ENCODE results near the gene SPO11. TPM values are rescaled to one million over a fixed set of nuclear protein-coding genes. Genes with fewer than 3 reads are reported as not detected.

The SPO11 gene
- total and polyA plus RNA-seq, 9 of the 15 experiments (the other 6 are each of a cell fraction or from before 2014, with no cell fraction given): not detected

GRCh38 chr20:57353351-57353750 is 23.7 kb downstream of the SPO11 start:
- WGBS (ENCODE audit: insufficient coverage, low coverage, missing lambda C conversion rate): 95% methylated on average over 9 of the region's 9 CpGs
- intact Hi-C loops (cut with micrococcal nuclease) (no loop called here), in situ Hi-C loops (cut with MboI) (no loop called here)
- H3K27ac ChIP-seq (ENCODE audit: extremely low read depth, low read depth, low read length): no peak overlapping the region
- no peaks in the 10 kb centered on the region for H3K27me3 ChIP-seq (ENCODE audit: control insufficient read depth in 2 of 2, insufficient read depth in 2 of 2, low read length in 2 of 2)
- FAIRE-seq: no peak
- H3K4me1 ChIP-seq (replicated peaks in 1 of 2; ENCODE audit: control insufficient read depth in 2 of 2, insufficient read depth in 2 of 2, low read length in 2 of 2): peaks cover 7% of the 10 kb centered on the region in 2 experiments
- H3K36me3 ChIP-seq (ENCODE audit: control insufficient read depth, insufficient read depth, low read length): peaks cover 34% of the 10 kb centered on the region
- peaks cover 43% of the 10 kb centered on the region for H3K79me2 ChIP-seq (ENCODE audit: control insufficient read depth, insufficient read depth, low read length)
- DNase-seq (ENCODE audit: extremely low read depth in 1 of 4, low spot score in 3 of 4): no peak
- ChIA-PET CTCF (ENCODE audit: low intra/inter-chr PET ratio) (interaction anchor here (0.6 kb wide), 1 partner anchor 46 kb away, joined by 3 read pairs; no protein-coding TSS in a partner anchor), POLR2A (no interaction called here)
- no peaks in the 10 kb centered on the region for H3K9me1 ChIP-seq (ENCODE audit: control insufficient read depth, insufficient read depth, low read length)
- H2AFZ ChIP-seq (ENCODE audit: low read depth, low read length): no peak overlapping the region
- no peak for ATAC-seq
- no peak overlapping the region for H3K4me3 ChIP-seq
- no peak overlapping the region for H3K4me2 ChIP-seq (ENCODE audit: insufficient read depth, low read length)
- H4K20me1 ChIP-seq (replicated peaks; ENCODE audit: control insufficient read depth, insufficient read depth, low read length): peaks cover 10% of the 10 kb centered on the region
- TF ChIP-seq NFIC (IDR thresholded peaks at IDR 0.05) (no peak), ILK (tag; IDR thresholded peaks at IDR 0.05; ENCODE audit: borderline replicate concordance, low read depth) (no peak), HEY1 (CRISPR knock-in tag; IDR thresholded peaks at IDR 0.05; ENCODE audit: borderline replicate concordance) (no peak), CREB3L1 (IDR thresholded peaks at IDR 0.05; ENCODE audit: borderline replicate concordance, low read depth) (no peak), ZNF263 (CRISPR knock-in tag; IDR thresholded peaks at IDR 0.05; ENCODE audit: borderline replicate concordance) (no peak), FOXJ2 (tag; IDR thresholded peaks at IDR 0.05) (no peak), FOS (IDR thresholded peaks at IDR 0.05; ENCODE audit: extremely low read depth, insufficient read length) (no peak), POU5F1 (IDR thresholded peaks at IDR 0.05; ENCODE audit: borderline replicate concordance, low read depth, low read length, partially characterized antibody) (no peak)
- no TSS peak for BruUV-seq (replicated peaks)
- H3K9me3 ChIP-seq (replicated peaks; ENCODE audit: control insufficient read depth, insufficient read depth, low read depth, low read length): no peaks in the 10 kb centered on the region
- H3K9ac ChIP-seq (ENCODE audit: insufficient read depth in 1 of 2, low read depth in 2 of 2, low read length in 2 of 2): no peak overlapping the region
